Activated T-helper 9 cell treated with anti-CD3 and anti-CD28 coated beads, Interleukin-2, amount 50 U/mL, for 16 hours (primary cell): ENCODE data around the gene SEPTIN14.
"Not testable (repeated sequence)": the region's sequence is repeated elsewhere in the genome, so short reads cannot be mapped to it uniquely, and the experiment has no call there.

Experiments used
- DNase-seq: peaks from one replicate; pipeline ENCODE4 v3.0.0-alpha.2; 2020; ENCODE audit warnings: low read depth

Gene SEPTIN14

GRCh38 chr7:55862652-55863051, at the start of gene SEPTIN14:
Gene SEPTIN14, minus strand, starts transcription at chr7:55862752. Its CDS starts 756 bp downstream, at chr7:55861996.
- not testable (repeated sequence) for DNase-seq

- no peak for DNase-seq
Observed at GRCh38 chr7:55903985-55904759, 41.6 kb upstream of the SEPTIN14 start.

DNA sequence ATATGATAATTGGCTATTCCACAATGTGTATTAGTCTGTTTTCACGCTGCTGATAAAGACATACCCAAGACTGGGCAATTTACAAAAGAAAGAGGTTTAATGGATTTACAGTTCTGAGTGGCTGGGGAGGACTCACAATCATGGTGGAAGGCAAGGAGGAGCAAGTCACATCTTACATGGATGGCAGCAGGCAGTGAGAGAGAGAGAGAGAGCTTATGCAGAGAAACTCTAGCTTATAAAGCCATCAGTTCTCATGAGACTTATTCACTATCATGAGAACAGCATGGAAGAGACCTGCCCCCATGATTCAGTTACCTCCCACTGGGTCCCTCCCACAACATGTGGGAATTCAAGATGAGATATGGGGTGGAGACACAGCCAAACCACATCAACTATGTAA, 38.5 kb upstream of the SEPTIN14 start:
- not testable (repeated sequence) for DNase-seq

- no peak for DNase-seq
Observed at GRCh38 chr7:55898287-55898686, 35.7 kb upstream of the SEPTIN14 start.

DNA sequence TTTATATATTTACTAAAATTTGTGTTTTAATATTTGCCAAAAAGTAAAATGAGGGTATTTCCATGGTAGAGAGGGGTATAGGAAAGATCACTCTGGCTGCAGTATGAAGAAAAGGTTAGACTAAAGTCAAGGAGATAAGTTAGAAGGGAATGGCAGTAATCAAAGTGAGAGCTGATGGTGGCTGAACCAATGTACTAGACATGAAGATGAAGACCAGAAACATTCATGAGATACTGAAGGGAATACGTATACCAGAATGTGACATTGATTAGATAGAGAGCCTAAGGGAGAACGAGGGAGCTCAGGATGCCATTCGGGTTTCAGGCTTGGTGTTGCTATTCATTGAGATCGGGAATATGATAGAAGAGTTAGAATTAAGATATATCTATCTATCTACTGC, 32.5 kb upstream of the SEPTIN14 start:
- no peak for DNase-seq

- no peak for DNase-seq
Observed at GRCh38 chr7:55893940-55894339, 31.4 kb upstream of the SEPTIN14 start.

DNA sequence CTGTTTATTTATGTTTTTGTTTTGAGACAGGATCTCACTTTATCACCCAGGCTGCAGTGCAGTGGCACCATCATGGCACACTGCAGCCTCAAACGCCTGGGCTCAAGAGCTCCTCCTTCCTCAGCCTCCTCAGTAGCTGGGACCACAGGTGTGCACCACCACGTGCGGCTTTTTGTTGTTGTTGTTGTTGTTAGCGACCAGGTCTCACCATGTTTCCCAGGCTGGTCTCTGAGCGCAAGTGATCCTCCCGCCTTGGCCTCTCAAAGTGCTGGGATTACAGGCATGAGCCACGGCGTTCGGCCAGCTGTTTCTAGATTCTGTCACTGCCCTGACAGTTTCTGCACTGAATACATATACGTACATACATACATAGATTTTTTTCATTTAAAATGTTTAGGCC, 25.8 kb upstream of the SEPTIN14 start:
- not testable (repeated sequence) for DNase-seq

- DNase-seq: no peak
Observed at GRCh38 chr7:55887821-55888247, 25.3 kb upstream of the SEPTIN14 start.

DNA sequence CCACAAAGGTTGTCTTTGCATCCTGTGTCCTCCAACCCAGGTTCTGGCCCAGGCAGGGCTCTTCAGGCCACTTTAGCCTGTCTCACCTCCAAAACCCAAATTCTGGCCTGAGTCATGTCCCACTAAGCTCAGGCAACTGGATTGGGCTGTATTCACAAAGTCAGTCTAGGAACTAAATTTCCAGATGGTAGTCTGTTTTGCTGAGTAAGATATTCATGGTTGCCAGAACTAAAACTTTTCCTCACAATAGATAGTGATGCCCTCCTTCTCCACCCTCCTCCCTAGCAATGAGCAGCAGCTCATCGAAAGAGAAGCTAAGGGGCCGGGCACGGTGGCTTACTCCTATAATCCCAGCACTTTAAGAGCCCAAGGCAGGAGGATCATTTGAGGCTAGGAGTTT, 21.8 kb upstream of the SEPTIN14 start:
- no peak for DNase-seq

DNA sequence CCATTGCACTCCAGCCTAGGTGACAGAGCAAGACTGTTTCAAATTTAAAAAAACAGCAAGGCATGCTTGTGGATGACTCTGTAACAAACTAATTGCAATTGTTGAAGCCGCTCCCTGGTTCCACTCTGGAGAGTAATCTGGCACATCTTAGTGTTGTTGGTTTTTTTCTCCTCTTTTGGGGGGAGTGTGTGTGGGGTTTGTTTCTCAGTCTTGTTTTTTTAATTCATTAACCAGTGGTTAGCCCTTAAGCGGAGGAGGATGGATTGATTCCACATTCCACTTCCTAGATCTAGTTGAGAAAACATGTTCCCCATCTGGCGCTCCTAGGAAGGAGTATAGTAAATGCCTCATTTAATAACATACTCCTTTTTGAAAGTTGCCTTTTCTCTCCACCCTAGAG, 16.1 kb upstream of the SEPTIN14 start:
- DNase-seq: no peak

- DNase-seq: no peak
Observed at GRCh38 chr7:55877308-55877707, 14.8 kb upstream of the SEPTIN14 start.

DNA sequence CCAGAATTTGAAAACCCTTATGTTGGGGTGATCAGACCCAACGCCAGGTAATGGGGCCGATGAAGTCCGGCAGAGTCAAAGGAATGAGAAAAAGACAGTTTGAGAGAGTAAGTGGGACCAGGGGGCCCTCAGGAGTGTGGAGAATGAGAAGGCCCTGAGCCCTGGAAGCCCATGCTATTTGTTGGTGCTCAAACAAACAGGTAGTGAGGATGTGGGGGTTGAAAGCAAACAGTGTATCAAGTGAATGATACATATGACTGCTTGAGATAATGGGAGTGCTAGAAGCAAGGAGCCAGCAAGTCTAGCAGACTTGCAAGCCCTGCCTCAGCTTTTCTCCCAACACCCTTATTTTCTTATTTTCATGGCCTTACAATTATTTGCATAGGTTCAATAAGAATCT, 11.2 kb upstream of the SEPTIN14 start:
- DNase-seq: no peak

DNA sequence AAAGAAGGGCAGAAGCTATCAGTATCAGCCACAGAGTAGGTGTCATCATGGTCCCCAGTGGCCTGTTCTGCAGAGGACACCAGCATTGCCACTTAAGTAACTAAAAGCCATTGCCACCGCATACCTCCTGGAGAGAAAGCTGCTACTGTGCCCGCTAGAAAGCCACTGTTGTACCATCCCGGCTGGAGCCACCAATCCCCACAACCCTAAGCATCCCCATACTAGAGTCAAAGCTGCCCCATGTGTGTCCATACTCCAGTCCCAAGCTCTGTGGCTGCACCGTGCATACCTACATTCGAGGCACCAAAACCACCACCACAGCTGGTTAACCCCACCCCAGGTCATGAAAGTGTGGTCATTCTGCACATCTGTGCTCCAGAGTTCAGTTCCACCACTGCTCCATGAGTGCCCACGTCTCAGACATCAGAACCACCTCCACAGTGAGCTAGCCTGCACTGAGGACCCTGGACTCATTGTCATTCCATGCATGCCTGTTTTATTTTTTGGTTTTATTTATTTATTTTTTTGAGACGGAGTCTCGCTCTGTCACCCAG, 9.5 kb upstream of the SEPTIN14 start:
- no peak for DNase-seq

GRCh38 chr7:55868989-55869388, 6.4 kb upstream of the SEPTIN14 start:
- not testable (repeated sequence) for DNase-seq

- not testable (repeated sequence) for DNase-seq
Observed at GRCh38 chr7:55845164-55845563, 17.4 kb downstream of the SEPTIN14 start.

DNA sequence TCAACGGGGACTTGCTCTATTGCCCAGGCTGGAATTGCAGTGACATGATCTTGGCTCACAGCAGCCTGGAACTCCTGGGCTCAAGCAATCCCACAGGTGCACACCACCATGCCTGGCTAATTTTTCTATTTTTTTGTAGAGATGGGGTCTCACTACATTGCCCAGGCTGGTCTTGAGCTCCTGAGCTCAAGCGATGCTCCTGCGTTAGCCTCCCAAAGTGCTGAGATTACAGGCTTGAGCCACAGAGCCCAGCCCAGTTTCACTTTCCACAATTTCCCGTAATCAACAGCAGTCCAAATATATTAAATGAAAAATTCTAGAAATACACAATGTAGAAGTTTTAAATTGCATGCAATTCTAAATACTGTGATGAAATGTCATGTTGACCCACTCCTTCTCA, 24.0 kb downstream of the SEPTIN14 start:
- no peak for DNase-seq

GRCh38 chr7:55827577-55827976, 35.0 kb downstream of the SEPTIN14 start:
- no peak for DNase-seq

- DNase-seq: no peak
Observed at GRCh38 chr7:55818686-55819085, 43.9 kb downstream of the SEPTIN14 start.

GRCh38 chr7:55797260-55797659, 65.3 kb downstream of the SEPTIN14 start:
- DNase-seq: not testable (repeated sequence)

- no peak for DNase-seq
Observed at GRCh38 chr7:55794527-55794926, 68.0 kb downstream of the SEPTIN14 start.

- DNase-seq: no peak
Observed at GRCh38 chr7:55792048-55792447, 70.5 kb downstream of the SEPTIN14 start.

DNA sequence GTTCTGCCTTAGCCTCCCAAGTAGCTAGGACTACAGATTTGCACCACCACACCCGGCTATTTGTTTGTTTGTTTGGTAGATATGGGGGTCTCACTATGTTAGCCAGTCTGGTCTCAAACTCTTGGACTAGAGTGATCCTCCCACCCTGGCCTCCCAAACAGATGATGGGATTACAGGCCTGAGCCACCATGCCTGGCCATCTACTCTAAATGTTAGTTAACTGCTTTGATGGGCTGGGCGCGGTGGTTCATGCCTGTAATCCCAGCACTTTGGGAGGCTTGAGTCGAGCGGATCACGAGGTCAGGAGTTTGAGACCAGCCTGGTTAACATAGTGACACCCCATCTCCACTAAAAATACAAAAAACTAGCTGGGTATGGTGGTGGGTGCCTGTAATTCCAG, 74.8 kb downstream of the SEPTIN14 start:
- DNase-seq: no peak

GRCh38 chr7:55786901-55787300, 75.7 kb downstream of the SEPTIN14 start:
- DNase-seq: no peak

- not testable (repeated sequence) for DNase-seq
Observed at GRCh38 chr7:55785444-55785843, 77.1 kb downstream of the SEPTIN14 start.
